ENCODE results near the gene OXCT1. TPM values are rescaled to one million over a fixed set of nuclear protein-coding genes. Genes with fewer than 3 reads are reported as not detected.

OXCT1 gene
- total and polyA plus RNA-seq, 2 of the 8 experiments (the other 6 are each of a cell fraction or from before 2014, with no cell fraction given), result 10.1 to 28.2 TPM

- no peak overlapping the region for H3K23ac ChIP-seq (ENCODE audit: insufficient read length)
- H2BK12ac ChIP-seq (ENCODE audit: low read depth, low read length), result no peak overlapping the region
- H2BK120ac ChIP-seq (replicated peaks; ENCODE audit: low read depth, low read length), result no peak overlapping the region
- no peak overlapping the region for H3K4ac ChIP-seq (replicated peaks; ENCODE audit: insufficient read length, low read depth, low read length)
- TF ChIP-seq NRF1 (IDR thresholded peaks at IDR 0.05; ENCODE audit: low read depth, low read length), result no peak
- H4K20me1 ChIP-seq (replicated peaks in 1 of 2; ENCODE audit: control insufficient read depth in 1 of 2, insufficient read depth in 2 of 2, low read length in 2 of 2), result no peaks in the 10 kb centered on the region
- H3K9me3 ChIP-seq (ENCODE audit: insufficient read depth in 2 of 2, low read depth in 1 of 2, low read length in 1 of 2), result no peaks in the 10 kb centered on the region
- peaks cover 0 to 5% (median 0%) of the 10 kb centered on the region in 4 experiments; a peak in 2 of 8 replicates for H3K36me3 ChIP-seq (ENCODE audit: control insufficient read depth in 2 of 4, insufficient read depth in 4 of 4, low read length in 3 of 4)
- H3K4me1 ChIP-seq (replicated peaks in 1 of 4; ENCODE audit: control insufficient read depth in 3 of 4, insufficient read depth in 4 of 4, low read length in 3 of 4), result no peaks in the 10 kb centered on the region
- no peak overlapping the region for H4K5ac ChIP-seq (ENCODE audit: insufficient read length, low read depth, low read length)
- POLR2A ChIA-PET (ENCODE audit: partially characterized antibody), result interaction anchor here (0.5 kb wide), 1 partner anchor 413 kb away, joined by 4 read pairs; no protein-coding TSS in a partner anchor
- no peak overlapping the region for H3K56ac ChIP-seq (replicated peaks; ENCODE audit: insufficient read length, low read depth, low read length)
- 94% methylated on average over 3 of the region's 3 CpGs; no CpG with 5 or more reads in 1 of the 2 experiments for WGBS, 2 experiments (ENCODE audit: extremely low coverage in 1 of 2, insufficient coverage in 1 of 2, insufficient read length in 1 of 2, insufficient replicate concordance in 2 of 2, low coverage in 1 of 2, low lambda C conversion rate in 2 of 2, missing lambda C conversion rate in 1 of 2)
- no peak overlapping the region for H2BK15ac ChIP-seq (ENCODE audit: low read length)
- H3K9ac ChIP-seq (replicated peaks in 1 of 4; ENCODE audit: extremely low read depth in 1 of 4, low read depth in 3 of 4, low read length in 3 of 4), result no peak overlapping the region
- H3K14ac ChIP-seq (ENCODE audit: insufficient read length), result no peak overlapping the region
- no peak overlapping the region for H4K91ac ChIP-seq (replicated peaks; ENCODE audit: insufficient read length, low read length)
- H2BK5ac ChIP-seq (ENCODE audit: low read depth, low read length), result no peak overlapping the region
- H3K23me2 ChIP-seq (ENCODE audit: low read depth, low read length), result no peaks in the 10 kb centered on the region
- H2AFZ ChIP-seq (ENCODE audit: low read length), result no peak overlapping the region
- no peak overlapping the region for H4K8ac ChIP-seq (ENCODE audit: extremely low read depth, insufficient read depth, low read length)
- no peak overlapping the region for H2BK20ac ChIP-seq (ENCODE audit: low read length)
- H3K4me2 ChIP-seq (ENCODE audit: insufficient read depth in 1 of 2, low read depth in 2 of 2, low read length in 2 of 2), result no peak overlapping the region
- no peak overlapping the region for H2AK5ac ChIP-seq (ENCODE audit: low read depth, low read length)
- CTCF ChIA-PET (ENCODE audit: partially characterized antibody), result interaction anchor here (0.6 to 1.9 kb wide), 7 partner anchors 33 to 942 kb away, joined by 3 to 6 read pairs (median 4); no protein-coding TSS in a partner anchor
- FAIRE-seq (no peak), DNase-seq (ENCODE audit: low read depth in 1 of 2, low spot score in 2 of 2) (no peak)
- no peaks in the 10 kb centered on the region for H3K79me2 ChIP-seq (ENCODE audit: control insufficient read depth in 1 of 2, insufficient read depth in 2 of 2, low read length in 2 of 2)
- H3K27me3 ChIP-seq (replicated peaks in 1 of 4; ENCODE audit: control insufficient read depth in 3 of 4, extremely low read depth in 1 of 4, insufficient read depth in 3 of 4, low read length in 3 of 4), result no peaks in the 10 kb centered on the region
- H3K18ac ChIP-seq (ENCODE audit: extremely low read depth, low read length), result no peak overlapping the region
- H3K79me1 ChIP-seq (ENCODE audit: low read depth, low read length), result no peaks in the 10 kb centered on the region
- no peak overlapping the region for H3K4me3 ChIP-seq (ENCODE audit: extremely low read depth in 1 of 4, insufficient read depth in 2 of 4, low read depth in 3 of 4, low read length in 4 of 4)
- no peak overlapping the region for H3K27ac ChIP-seq (ENCODE audit: low read depth, low read length)
Observed at GRCh38 chr5:41837793-41838192, 32.4 kb downstream of the OXCT1 start.

All from H1 (cell line).